ENCODE data around the gene CPLX3.

- TF ChIP-seq POLR2A (IDR thresholded peaks at IDR 0.05) (no peak), EP300 (IDR thresholded peaks at IDR 0.05) (no peak), CTCF (IDR thresholded peaks at IDR 0.05) (no peak)
Observed at GRCh38 chr15:74872702-74873035, 46.2 kb downstream of the CPLX3 start.
